Fibroblast of mammary gland (primary cell): ENCODE measurements around the gene PROCA1.
"Not testable (repeated sequence)": the region's sequence is repeated elsewhere in the genome, so short reads cannot be mapped to it uniquely, and the experiment has no call there.

ENCODE experiments used
- DNase-seq: peaks from one replicate; pipeline ENCODE4 v3.0.0-alpha.2; 2010; ENCODE audit warnings: low read depth
- H3K4me3 ChIP-seq: 2 replicates; pipeline ENCODE4 v1.5.1; 2011; ENCODE audit warnings: low read depth, mild to moderate bottlenecking, low read length, moderate library complexity; ENCODE audit not compliant: control insufficient read depth
- CTCF ChIP-seq: conservative IDR thresholded peaks from 2 replicates; pipeline ENCODE4 v1.5.1; 2011; ENCODE audit warnings: low read depth, low read length, inconsistent platforms; ENCODE audit not compliant: control insufficient read depth, insufficient read depth

Gene PROCA1

GRCh38 chr17:28737316-28737715 lies 25.6 kb upstream of the PROCA1 start:
- no peak overlapping the region for H3K4me3 ChIP-seq
- no peak for TF ChIP-seq CTCF
- no peak for DNase-seq

GRCh38 chr17:28735913-28736769 lies 24.5 kb upstream of the PROCA1 start:
- not testable (repeated sequence) for H3K4me3 ChIP-seq, DNase-seq

GRCh38 chr17:28735242-28735722 lies 23.6 kb upstream of the PROCA1 start:
- no peak for DNase-seq
- TF ChIP-seq CTCF: no peak
- no peak overlapping the region for H3K4me3 ChIP-seq

GRCh38 chr17:28734712-28735241 lies 23.1 kb upstream of the PROCA1 start:
- H3K4me3 ChIP-seq: no peak overlapping the region
- no peak for DNase-seq
- TF ChIP-seq CTCF: no peak

- no peak for TF ChIP-seq CTCF
- no peak for DNase-seq
- H3K4me3 ChIP-seq: no peak overlapping the region
These were observed 21.7 kb upstream of the PROCA1 start for GRCh38 chr17:28733346-28733745.

GRCh38 chr17:28729950-28730330 lies 18.3 kb upstream of the PROCA1 start:
- DNase-seq: no peak
- TF ChIP-seq CTCF: no peak
- H3K4me3 ChIP-seq: no peak overlapping the region

GRCh38 chr17:28728364-28729200 lies 16.9 kb upstream of the PROCA1 start, which contains the start of gene NEK8:
NEK8 (plus strand) TSS chr17:28728788; CDS start chr17:28728814, 26 bp downstream.
- H3K4me3 ChIP-seq: peak within 1 kb of the TSS; percentile 86
- TF ChIP-seq CTCF: no peak
- DNase-seq: peak; percentile 89
